Measurements from ENCODE around the gene SLC18A3.

DNA sequence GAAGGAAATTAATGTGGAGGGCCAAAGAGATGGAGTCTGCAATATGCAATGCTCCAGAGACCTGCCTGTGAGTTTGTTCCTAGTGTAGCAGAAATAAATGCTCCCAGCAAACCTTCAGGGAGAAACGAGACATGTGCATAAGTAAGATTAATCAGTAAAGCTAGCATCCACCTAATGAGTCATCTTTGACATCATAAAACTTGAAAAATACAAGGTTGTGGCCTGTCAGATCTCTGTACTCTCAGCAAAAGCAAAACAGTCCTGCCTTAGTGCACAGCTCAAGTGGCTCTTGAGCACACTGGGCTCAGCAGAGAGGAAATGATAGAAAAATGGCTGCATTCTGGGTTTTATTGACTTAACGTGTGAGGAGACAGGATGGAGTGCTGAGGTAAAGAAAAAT lies 38.7 kb upstream of the SLC18A3 start:
- TF ChIP-seq CTCF (conservative IDR thresholded peaks at IDR 0.05; ENCODE audit: low read depth, low read length), result no peak
- no peak for TF ChIP-seq EZH2 (IDR thresholded peaks at IDR 0.05; ENCODE audit: low read length, unreplicated experiment)
- TF ChIP-seq EZH2phosphoT487 (IDR thresholded peaks at IDR 0.05; ENCODE audit: borderline replicate concordance, low read length), result no peak

Measured in PC-3 (cell line).